GM21423 (cell line): ENCODE results near the gene HBS1L.

Experiments used
- ATAC-seq: cut with Tn5 transposase; IDR thresholded peaks from one replicate; pipeline ENCODE4 v1.9.1; 2021; ENCODE audit warnings: mild to moderate bottlenecking, moderate library complexity; ENCODE audit not compliant: unreplicated experiment

Gene HBS1L

GRCh38 chr6:134921721-134922261 lies 132.8 kb downstream of the HBS1L start:
- ATAC-seq: no peak

GRCh38 chr6:134921276-134921675 lies 133.3 kb downstream of the HBS1L start:
- ATAC-seq: no peak

DNA sequence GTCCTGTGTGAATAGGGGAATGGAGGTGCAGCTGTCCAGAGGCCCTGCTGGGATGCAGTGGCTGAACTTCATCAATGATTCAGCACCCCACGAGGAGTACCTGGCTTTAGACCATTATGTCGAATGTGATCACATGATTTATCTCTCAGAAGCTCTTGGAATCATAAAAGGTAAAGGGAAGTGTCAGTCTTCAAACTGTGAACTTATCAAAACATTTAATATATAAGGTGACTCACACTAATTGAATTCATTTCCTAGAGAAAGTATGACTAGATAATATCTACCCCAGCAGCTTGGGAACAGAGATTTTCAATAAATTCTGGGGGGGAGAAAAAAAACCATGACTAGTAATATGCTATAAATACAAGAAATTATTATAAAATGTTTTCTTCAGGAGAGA lies 134.2 kb downstream of the HBS1L start:
- ATAC-seq: no peak

DNA sequence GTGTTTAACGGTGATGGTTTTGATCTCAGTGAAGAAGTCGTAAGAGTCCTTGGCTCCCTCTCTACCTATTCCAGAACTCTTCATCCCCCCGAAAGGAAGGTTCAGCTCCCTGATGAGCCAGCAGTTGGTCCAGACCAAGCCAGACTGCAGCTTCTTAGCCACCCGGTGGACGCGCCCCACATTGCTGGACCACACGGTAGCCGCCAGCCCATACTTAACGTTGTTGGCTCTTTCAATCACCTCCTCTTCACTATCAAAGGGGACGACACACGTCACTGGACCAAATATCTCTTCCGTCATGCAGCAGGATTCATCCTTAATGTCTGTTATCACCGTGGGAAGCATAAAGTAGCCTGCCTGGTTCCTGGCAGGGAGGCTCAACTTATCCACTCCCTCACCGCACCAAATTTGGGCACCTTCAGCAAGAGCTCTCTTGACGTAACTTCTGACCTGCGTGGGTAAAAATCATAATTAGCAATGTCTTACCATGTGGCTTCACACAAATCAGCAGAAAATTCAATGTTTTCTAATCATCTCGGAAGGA lies 136.1 kb downstream of the HBS1L start:
- ATAC-seq: no peak

DNA sequence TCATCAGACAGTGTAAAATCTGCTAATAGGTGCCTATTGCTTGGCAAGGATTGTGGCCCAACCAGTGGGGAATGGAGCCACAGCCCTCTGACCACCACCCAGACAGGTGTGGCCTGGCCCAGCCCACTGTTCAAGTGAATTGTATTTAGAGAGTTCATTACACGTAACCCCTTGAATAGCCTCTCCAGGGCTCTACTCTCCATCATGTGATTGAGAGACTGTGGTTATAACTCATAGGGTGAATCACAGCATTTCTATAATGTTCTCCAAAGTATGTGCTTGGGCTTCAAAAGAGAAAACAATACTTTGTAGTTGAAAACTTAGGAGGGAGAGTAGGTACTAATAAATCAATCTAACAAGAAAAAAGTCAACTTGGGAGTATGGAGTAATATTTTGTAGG lies 143.1 kb downstream of the HBS1L start:
- ATAC-seq: no peak

DNA sequence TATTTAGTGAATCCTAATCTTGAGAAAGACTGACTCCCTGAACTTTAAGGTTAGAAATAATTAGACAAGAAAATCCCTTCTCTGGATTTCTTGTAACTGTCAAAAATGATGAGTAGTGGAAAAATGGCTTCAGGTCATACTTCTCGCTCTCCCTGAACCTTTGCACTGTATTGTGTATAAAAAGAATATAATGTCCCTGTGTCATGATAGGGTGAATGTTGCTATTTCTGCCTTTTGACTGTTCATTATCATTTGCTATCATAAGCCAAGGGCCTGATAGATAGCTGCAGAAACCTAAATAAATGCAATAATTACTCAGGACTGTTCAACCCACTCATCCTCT lies 144.1 kb downstream of the HBS1L start:
- no peak for ATAC-seq
